Kidney (tissue), 14 donors: ENCODE data around the gene XPO6. TPM values are rescaled to one million over a fixed set of nuclear protein-coding genes. Genes with fewer than 3 reads are reported as not detected.

Experiments used
- DNase-seq, 5 donors: peaks; one replicate each; pipeline ENCODE4 v3.0.0-alpha.2; 2013 to 2020
- FAIRE-seq: peaks from 2 replicates; lab custom pipeline; 2012; peaks lifted over from hg19 to GRCh38; lab: Jason Lieb, UNC
- H3K27ac ChIP-seq, 2 donors: one replicate each; pipeline ENCODE4 v1.7.0; 2013; ENCODE audit warnings: low read depth in 2 of 2, low read length in 2 of 2, inconsistent platforms in 1 of 2
- H3K27me3 ChIP-seq: one replicate; pipeline ENCODE4 v1.7.1; 2013; ENCODE audit warnings: low read length, inconsistent platforms; ENCODE audit not compliant: control insufficient read depth, insufficient read depth
- H3K36me3 ChIP-seq, 3 donors: one replicate each; pipeline versions ENCODE4 v1.7.0 to v1.7.1; 2013; ENCODE audit warnings: low read length in 3 of 3, control low read depth in 1 of 3, inconsistent platforms in 1 of 3; ENCODE audit not compliant: insufficient read depth in 3 of 3, control insufficient read depth in 2 of 3
- H3K4me1 ChIP-seq, 3 donors: one replicate each; pipeline versions ENCODE4 v1.7.0 to v1.7.1; 2013; ENCODE audit warnings: low read length in 3 of 3, inconsistent platforms in 1 of 3, low read depth in 1 of 3; ENCODE audit not compliant: control insufficient read depth in 2 of 3, insufficient read depth in 2 of 3
- H3K4me3 ChIP-seq, 3 donors: one replicate each; pipeline versions ENCODE4 v1.7.0 to v1.8.1; 2013; ENCODE audit warnings: low read length in 3 of 3, control low read depth in 1 of 3, inconsistent platforms in 1 of 3
- H3K9ac ChIP-seq, 3 donors: one replicate each; pipeline versions ENCODE4 v1.7.0 to v1.7.1; 2013; ENCODE audit warnings: low read length in 3 of 3, control low read depth in 1 of 3, inconsistent platforms in 1 of 3
- H3K9me3 ChIP-seq, 3 donors: one replicate each; pipeline versions ENCODE4 v1.7.0 to v1.7.1; 2013; ENCODE audit warnings: low read length in 3 of 3, control low read depth in 1 of 3, inconsistent platforms in 1 of 3; ENCODE audit not compliant: control insufficient read depth in 2 of 3, insufficient read depth in 1 of 3
- CTCF ChIP-seq: IDR thresholded peaks from 3 replicates; pipeline ENCODE4 v1.5.1; 2012; ENCODE audit warnings: mild to moderate bottlenecking, moderate library complexity, borderline replicate concordance; ENCODE audit not compliant: insufficient read depth; ENCODE audit errors: extremely low read depth
- intact Hi-C: fragments of 100-400 bp; cut with DNase I; formaldehyde crosslinking; loops from one replicate; pipeline ENCODE4 v1.11.1; 2022
- polyA plus RNA-seq: library from polyadenylated mRNA; stranded (reverse); fragments of 350-450 nt; fragmentation: Illumina TruSeq; extraction: RNeasy Lipid Tissue Mini Kit (QIAGEN cat#74804); gene quantifications from one replicate; pipeline ENCODE4 v1.2.3, GENCODE V29; 2014; ENCODE audit warnings: low read depth, low replicate concordance; ENCODE audit not compliant: insufficient read depth
- total RNA-seq: library from RNA; stranded (reverse); fragmentation: NEBNext Ultra II Directional; extraction: Animal tissue kit (Norgen Biotek cat#: 25700); gene quantifications from one replicate; pipeline ENCODE4 v1.2.1, GENCODE V29; 2021
- donor health status: control.
- donor health status: control.
- donor health status: control.
- donor health status: control.
- donor health status: control.
- donor health status: DM: yes; HTN: yes; CAD: no.
- donor health status: Normal renal cell carcinoma (clear cell type).

XPO6 gene
- total and polyA plus RNA-seq, 2 donors from 2014 or later, result 57.2 to 98.8 TPM

DNA sequence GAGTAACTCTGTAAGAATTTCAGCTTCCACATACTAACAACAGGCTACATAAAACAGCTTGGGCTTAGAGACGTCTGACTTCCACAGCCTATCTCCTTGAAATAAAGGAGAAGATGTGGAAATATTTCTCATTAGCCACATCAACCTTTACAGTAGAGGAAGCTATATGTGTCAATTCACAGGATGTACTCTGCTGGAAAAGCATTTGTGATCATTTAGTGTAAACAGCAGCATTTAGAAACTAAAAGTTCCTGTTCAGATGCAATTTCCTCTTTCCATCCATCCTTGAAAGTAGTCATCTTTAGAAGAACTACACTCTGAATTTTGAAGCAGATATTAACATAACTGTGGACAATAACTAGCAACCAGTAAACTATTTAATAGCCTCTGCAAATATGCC, 46.2 kb downstream of the XPO6 start:
- Histone ChIP-seq H3K4me3 (no peak overlapping the region), H3K27me3 (no peaks in the 10 kb centered on the region), H3K27ac (no peak overlapping the region), H3K36me3 (peaks cover 0 to 26% (median 21%) of the 10 kb centered on the region in 3 donors), H3K4me1 (peaks cover 0 to 9% (median 0%) of the 10 kb centered on the region in 3 donors), H3K9me3 (no peaks in the 10 kb centered on the region), H3K9ac (no peak overlapping the region)
- no peak for DNase-seq
- no peak for TF ChIP-seq CTCF
- intact Hi-C loops, result no loop called here
- no peak for FAIRE-seq

DNA sequence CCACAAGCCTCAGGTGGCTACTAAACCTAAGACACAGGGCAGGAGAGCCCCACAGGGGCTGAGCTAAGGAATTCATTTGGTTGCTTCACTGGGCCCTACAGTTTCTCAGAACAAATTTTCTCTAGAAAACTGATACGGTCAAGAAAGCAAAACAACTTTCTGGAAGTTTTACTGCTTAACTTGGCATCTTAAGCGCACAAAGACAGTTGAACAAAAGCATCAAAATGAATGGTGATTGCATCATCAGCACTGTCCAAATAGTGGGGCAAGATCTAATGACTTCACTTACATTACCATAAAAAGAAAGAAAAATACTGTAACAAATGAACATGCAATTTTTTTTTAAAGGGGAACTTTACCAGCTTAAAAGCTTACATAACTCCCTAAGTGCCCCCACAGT, 47.6 kb downstream of the XPO6 start:
- intact Hi-C loops, result no loop called here
- no peak for TF ChIP-seq CTCF
- H3K4me3 ChIP-seq, result no peak overlapping the region
- no peaks in the 10 kb centered on the region for H3K27me3 ChIP-seq
- H3K4me1 ChIP-seq, result peaks cover 0 to 9% (median 0%) of the 10 kb centered on the region in 3 donors
- H3K27ac ChIP-seq, result no peak overlapping the region
- FAIRE-seq, result no peak
- no peak for DNase-seq
- peaks cover 0 to 19% (median 18%) of the 10 kb centered on the region in 3 donors for H3K36me3 ChIP-seq
- H3K9ac ChIP-seq, result no peak overlapping the region
- no peaks in the 10 kb centered on the region for H3K9me3 ChIP-seq

DNA sequence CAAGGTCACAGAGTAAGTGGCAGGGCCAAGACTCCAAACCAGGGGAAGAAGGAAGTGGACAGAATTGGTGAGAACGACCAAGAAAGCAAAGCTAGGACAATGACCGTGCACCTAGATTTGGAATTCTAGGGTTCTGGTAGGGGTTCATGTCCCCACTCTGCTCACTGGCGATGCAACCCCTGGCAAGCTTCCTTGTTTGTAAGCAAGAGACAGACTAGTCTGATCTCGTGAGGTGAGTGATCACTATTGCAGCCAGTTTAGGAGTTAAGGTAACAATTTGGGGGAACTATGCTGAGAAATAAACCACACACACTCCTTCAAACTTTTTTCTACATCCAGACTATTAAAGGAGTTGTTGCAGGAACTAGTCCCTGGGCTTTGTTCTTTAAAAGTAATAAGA, 48.1 kb downstream of the XPO6 start:
- Histone ChIP-seq H3K36me3 (peaks cover 0 to 15% (median 14%) of the 10 kb centered on the region in 3 donors), H3K9ac (no peak overlapping the region), H3K27ac (no peak overlapping the region), H3K27me3 (no peaks in the 10 kb centered on the region), H3K4me1 (peaks cover 0 to 9% (median 0%) of the 10 kb centered on the region in 3 donors), H3K4me3 (no peak overlapping the region), H3K9me3 (no peaks in the 10 kb centered on the region)
- FAIRE-seq, result no peak
- no peak for TF ChIP-seq CTCF
- no peak for DNase-seq
- intact Hi-C loops, result no loop called here
